ENCODE results near the gene ERP44. TPM values are rescaled to one million over a fixed set of nuclear protein-coding genes. Genes with fewer than 3 reads are reported as not detected.

The ERP44 gene
- total RNA-seq, 1 experiment from 2014 or later, result 10.1 TPM

DNA sequence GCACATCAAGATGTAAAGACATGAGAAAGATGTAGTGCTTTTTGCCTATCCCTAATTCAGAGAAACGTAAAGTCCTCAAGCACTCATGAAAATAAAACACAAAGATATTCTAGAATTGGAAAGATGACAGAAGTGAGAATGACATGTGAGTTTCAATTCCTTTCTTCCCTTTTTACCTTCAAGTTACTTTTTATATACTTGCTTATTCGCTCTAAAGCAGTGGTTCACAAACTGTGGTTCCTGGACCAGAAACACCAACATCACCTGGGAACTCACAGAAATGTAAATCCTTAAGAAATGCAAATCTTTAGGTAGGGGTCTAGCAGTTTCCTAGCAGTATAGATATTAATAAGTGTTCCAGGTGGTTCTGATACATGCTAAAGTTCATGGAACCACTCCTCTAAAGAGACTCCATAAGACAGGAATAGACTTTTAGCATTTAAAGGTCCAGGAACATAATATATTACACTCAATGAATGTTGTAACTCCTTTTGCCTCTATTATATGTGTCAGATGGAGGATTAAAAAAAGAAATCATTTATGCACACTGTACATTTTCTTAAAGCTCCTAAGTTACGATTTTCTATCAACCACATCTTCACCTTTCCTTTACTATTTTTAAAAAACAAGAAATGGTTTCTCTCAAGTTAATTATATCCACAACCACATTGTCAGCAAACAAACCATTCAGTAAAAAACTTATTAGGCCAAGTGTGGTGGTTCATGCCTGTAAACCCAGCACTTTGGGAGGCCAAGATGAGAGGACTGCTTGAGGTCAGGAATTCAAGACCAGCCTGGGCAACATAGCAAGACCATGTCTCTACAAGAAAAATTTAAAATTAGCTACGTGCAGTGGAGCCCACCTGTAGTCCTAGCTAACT, 39.9 kb downstream of the ERP44 start:
- intact Hi-C loops (cut with micrococcal nuclease; ENCODE audit: unreplicated experiment), result no loop called here
- TF ChIP-seq POLR2AphosphoS5 (IDR thresholded peaks at IDR 0.05; ENCODE audit: low read depth, low read length), result no peak
- TF ChIP-seq, protein P1, sequence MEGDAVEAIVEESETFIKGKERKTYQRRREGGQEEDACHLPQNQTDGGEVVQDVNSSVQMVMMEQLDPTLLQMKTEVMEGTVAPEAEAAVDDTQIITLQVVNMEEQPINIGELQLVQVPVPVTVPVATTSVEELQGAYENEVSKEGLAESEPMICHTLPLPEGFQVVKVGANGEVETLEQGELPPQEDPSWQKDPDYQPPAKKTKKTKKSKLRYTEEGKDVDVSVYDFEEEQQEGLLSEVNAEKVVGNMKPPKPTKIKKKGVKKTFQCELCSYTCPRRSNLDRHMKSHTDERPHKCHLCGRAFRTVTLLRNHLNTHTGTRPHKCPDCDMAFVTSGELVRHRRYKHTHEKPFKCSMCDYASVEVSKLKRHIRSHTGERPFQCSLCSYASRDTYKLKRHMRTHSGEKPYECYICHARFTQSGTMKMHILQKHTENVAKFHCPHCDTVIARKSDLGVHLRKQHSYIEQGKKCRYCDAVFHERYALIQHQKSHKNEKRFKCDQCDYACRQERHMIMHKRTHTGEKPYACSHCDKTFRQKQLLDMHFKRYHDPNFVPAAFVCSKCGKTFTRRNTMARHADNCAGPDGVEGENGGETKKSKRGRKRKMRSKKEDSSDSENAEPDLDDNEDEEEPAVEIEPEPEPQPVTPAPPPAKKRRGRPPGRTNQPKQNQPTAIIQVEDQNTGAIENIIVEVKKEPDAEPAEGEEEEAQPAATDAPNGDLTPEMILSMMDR (IDR thresholded peaks at IDR 0.05), result no peak
- TF ChIP-seq SIN3A (IDR thresholded peaks at IDR 0.05; ENCODE audit: borderline replicate concordance, insufficient read depth, low read depth, low read length), result no peak
- no peak for TF ChIP-seq TCF7L2 (IDR thresholded peaks at IDR 0.05; ENCODE audit: low read depth, low read length)
- TF ChIP-seq, protein P2, sequence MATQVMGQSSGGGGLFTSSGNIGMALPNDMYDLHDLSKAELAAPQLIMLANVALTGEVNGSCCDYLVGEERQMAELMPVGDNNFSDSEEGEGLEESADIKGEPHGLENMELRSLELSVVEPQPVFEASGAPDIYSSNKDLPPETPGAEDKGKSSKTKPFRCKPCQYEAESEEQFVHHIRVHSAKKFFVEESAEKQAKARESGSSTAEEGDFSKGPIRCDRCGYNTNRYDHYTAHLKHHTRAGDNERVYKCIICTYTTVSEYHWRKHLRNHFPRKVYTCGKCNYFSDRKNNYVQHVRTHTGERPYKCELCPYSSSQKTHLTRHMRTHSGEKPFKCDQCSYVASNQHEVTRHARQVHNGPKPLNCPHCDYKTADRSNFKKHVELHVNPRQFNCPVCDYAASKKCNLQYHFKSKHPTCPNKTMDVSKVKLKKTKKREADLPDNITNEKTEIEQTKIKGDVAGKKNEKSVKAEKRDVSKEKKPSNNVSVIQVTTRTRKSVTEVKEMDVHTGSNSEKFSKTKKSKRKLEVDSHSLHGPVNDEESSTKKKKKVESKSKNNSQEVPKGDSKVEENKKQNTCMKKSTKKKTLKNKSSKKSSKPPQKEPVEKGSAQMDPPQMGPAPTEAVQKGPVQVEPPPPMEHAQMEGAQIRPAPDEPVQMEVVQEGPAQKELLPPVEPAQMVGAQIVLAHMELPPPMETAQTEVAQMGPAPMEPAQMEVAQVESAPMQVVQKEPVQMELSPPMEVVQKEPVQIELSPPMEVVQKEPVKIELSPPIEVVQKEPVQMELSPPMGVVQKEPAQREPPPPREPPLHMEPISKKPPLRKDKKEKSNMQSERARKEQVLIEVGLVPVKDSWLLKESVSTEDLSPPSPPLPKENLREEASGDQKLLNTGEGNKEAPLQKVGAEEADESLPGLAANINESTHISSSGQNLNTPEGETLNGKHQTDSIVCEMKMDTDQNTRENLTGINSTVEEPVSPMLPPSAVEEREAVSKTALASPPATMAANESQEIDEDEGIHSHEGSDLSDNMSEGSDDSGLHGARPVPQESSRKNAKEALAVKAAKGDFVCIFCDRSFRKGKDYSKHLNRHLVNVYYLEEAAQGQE (IDR thresholded peaks at IDR 0.05; ENCODE audit: insufficient read depth in 1 of 2, low read depth in 2 of 2, low read length in 1 of 2), result no peak
- H3K9me3 ChIP-seq (ENCODE audit: control insufficient read depth, insufficient read depth, low read depth, low read length), result no peaks in the 10 kb centered on the region
- H3K36me3 ChIP-seq (ENCODE audit: control insufficient read depth, insufficient read depth, low read length), result no peaks in the 10 kb centered on the region
- no peak overlapping the region for H3K27ac ChIP-seq (ENCODE audit: low read length)
- ATAC-seq (no peak), DNase-seq (ENCODE audit: low read depth, low spot score) (no peak)
- no TSS peak for BruUV-seq (replicated peaks)
- in situ Hi-C loops (cut with HindIII; ENCODE audit: low pct_unique_long_range_greater_than_20kb, low sequenced_read_pairs), result no loop called here
- H3K4me1 ChIP-seq (ENCODE audit: control insufficient read depth, insufficient read depth, low read length), result no peaks in the 10 kb centered on the region
- ChIA-PET POLR2A (no interaction called here), CTCF (no interaction called here)
- no peak overlapping the region for H3K4me3 ChIP-seq (ENCODE audit: low read depth in 2 of 2, low read length in 2 of 2)
- no peaks in the 10 kb centered on the region for H3K27me3 ChIP-seq (ENCODE audit: control insufficient read depth, insufficient read depth, low read length)

DNA sequence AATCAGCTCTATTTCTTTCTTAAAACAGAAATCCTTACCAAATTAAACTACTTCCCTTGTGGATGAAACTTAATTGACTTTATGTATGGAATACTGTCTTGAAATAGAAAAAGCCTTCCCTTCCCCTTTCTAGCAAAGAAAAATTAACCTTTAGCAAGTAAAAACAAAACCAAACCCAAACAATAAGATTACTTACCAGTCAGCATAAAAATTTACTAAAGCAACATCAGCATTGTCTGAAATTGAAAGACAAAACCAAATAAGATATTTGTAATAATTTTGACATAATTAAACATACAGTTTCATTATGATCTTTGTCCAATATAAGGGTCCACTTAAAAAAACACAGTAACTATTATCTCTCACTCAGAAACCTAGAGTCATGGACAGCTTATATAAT, 41.2 kb downstream of the ERP44 start:
- DNase-seq (ENCODE audit: low read depth, low spot score) (no peak), ATAC-seq (no peak)
- Histone ChIP-seq H3K27ac (ENCODE audit: low read length) (no peak overlapping the region), H3K27me3 (ENCODE audit: control insufficient read depth, insufficient read depth, low read length) (no peaks in the 10 kb centered on the region), H3K9me3 (ENCODE audit: control insufficient read depth, insufficient read depth, low read depth, low read length) (no peaks in the 10 kb centered on the region), H3K36me3 (ENCODE audit: control insufficient read depth, insufficient read depth, low read length) (no peaks in the 10 kb centered on the region), H3K4me1 (ENCODE audit: control insufficient read depth, insufficient read depth, low read length) (no peaks in the 10 kb centered on the region), H3K4me3 (ENCODE audit: low read depth in 2 of 2, low read length in 2 of 2) (no peak overlapping the region)
- CTCF ChIA-PET, result no interaction called here
- POLR2A ChIA-PET, result no interaction called here
- no TSS peak for BruUV-seq (replicated peaks)
- in situ Hi-C loops (cut with HindIII; ENCODE audit: low pct_unique_long_range_greater_than_20kb, low sequenced_read_pairs) (no loop called here), intact Hi-C loops (cut with micrococcal nuclease; ENCODE audit: unreplicated experiment) (no loop called here)
- TF ChIP-seq, protein P2 (IDR thresholded peaks at IDR 0.05; ENCODE audit: insufficient read depth in 1 of 2, low read depth in 2 of 2, low read length in 1 of 2), result no peak
- TF ChIP-seq SIN3A (IDR thresholded peaks at IDR 0.05; ENCODE audit: borderline replicate concordance, insufficient read depth, low read depth, low read length) (no peak), TCF7L2 (IDR thresholded peaks at IDR 0.05; ENCODE audit: low read depth, low read length) (no peak), POLR2AphosphoS5 (IDR thresholded peaks at IDR 0.05; ENCODE audit: low read depth, low read length) (no peak)
- TF ChIP-seq, protein P1 (IDR thresholded peaks at IDR 0.05), result no peak

Measured in Panc1 (cell line).